SK-N-SH (cell line): ENCODE measurements around the gene DENND1A. TPM values are rescaled to one million over a fixed set of nuclear protein-coding genes. Genes with fewer than 3 reads are reported as not detected.

Experiments used
- CTCF ChIA-PET: fragments of 300-600, 350-600 bp; formaldehyde crosslinking; extraction: SDS; loops from one replicate; lab custom pipeline; 2021; lab: Yijun Ruan, JAX
- POLR2A ChIA-PET: fragments of 350-600 bp; sonication (Branson Sonifier 250); formaldehyde crosslinking; extraction: SDS; loops from one replicate; lab custom pipeline; 2020; ENCODE audit warnings: antibody characterized with exemption, inconsistent platforms; lab: Yijun Ruan, JAX
- DNase-seq: peaks from one replicate; pipeline ENCODE4 v3.0.0; 2012
- H2AFZ ChIP-seq: fragments of 200-600 bp; sonication (generic); 2 replicates; pipeline ENCODE4 v1.8.1; 2016; ENCODE audit warnings: antibody characterized with exemption, mild to moderate bottlenecking, low read depth
- H3F3A ChIP-seq: fragments of 200-600 bp; sonication (generic); replicated peaks from 2 replicates; pipeline ENCODE3; 2016; ENCODE audit warnings: antibody characterized with exemption, mild to moderate bottlenecking; ENCODE audit not compliant: insufficient read depth
- H3K27ac ChIP-seq, 2 experiments: fragments of 200-500 bp in 1 of 2; fragments of 200-600 bp in 1 of 2; sonication (Bioruptor generic) in 1 of 2; sonication (generic), shearing (Covaris generic) in 1 of 2; 2 replicates each; pipeline versions ENCODE4 v1.5.1 to v1.6.1; 2014 to 2016; ENCODE audit warnings: low read depth in 2 of 2, inconsistent platforms in 1 of 2, low read length in 1 of 2, mild to moderate bottlenecking in 1 of 2, mixed read lengths in 1 of 2
- H3K27me3 ChIP-seq: fragments of 200-600 bp; sonication (generic), shearing (Covaris generic); 2 replicates; pipeline ENCODE4 v1.6.1; 2016; ENCODE audit warnings: mixed run types; ENCODE audit not compliant: insufficient read depth
- H3K36me3 ChIP-seq, 2 experiments: fragments of 200-500 bp in 1 of 2; fragments of 200-600 bp in 1 of 2; sonication (Bioruptor generic) in 1 of 2; sonication (generic) in 1 of 2; replicated peaks in 1 of 2; 2 replicates each; pipeline versions ENCODE3 to v1.5.1; 2014 to 2016; ENCODE audit warnings: low read length in 1 of 2, mild to moderate bottlenecking in 1 of 2; ENCODE audit not compliant: insufficient read depth in 2 of 2, control insufficient read depth in 1 of 2
- H3K4me1 ChIP-seq, 2 experiments: fragments of 200-500 bp in 1 of 2; fragments of 200-600 bp in 1 of 2; sonication (Bioruptor generic) in 1 of 2; sonication (generic), shearing (Covaris generic) in 1 of 2; 2 replicates each; pipeline versions ENCODE4 v1.5.1 to v1.6.1; 2014 to 2016; ENCODE audit warnings: low read depth in 1 of 2, low read length in 1 of 2, mixed run types in 1 of 2; ENCODE audit not compliant: insufficient read depth in 2 of 2, control insufficient read depth in 1 of 2
- H3K4me2 ChIP-seq: fragments of 200-600 bp; sonication (generic), shearing (Covaris generic); 2 replicates; pipeline ENCODE4 v1.6.1; 2017; ENCODE audit warnings: mixed run types
- H3K4me3 ChIP-seq, 2 experiments: fragments of 200-500 bp in 1 of 2; fragments of 200-600 bp in 1 of 2; sonication (Bioruptor generic) in 1 of 2; sonication (generic), shearing (Covaris generic) in 1 of 2; 2 replicates each; pipeline versions ENCODE4 v1.5.1 to v1.8.1; 2014 to 2016; ENCODE audit warnings: low read depth in 2 of 2, inconsistent platforms in 1 of 2, low read length in 1 of 2, mild to moderate bottlenecking in 1 of 2, mixed read lengths in 1 of 2, moderate library complexity in 1 of 2
- H3K79me2 ChIP-seq: fragments of 200-600 bp; sonication (generic); 2 replicates; pipeline ENCODE4 v1.8.1; 2017; ENCODE audit warnings: mild to moderate bottlenecking; ENCODE audit not compliant: insufficient read depth
- H3K9ac ChIP-seq: fragments of 200-600 bp; sonication (generic); 2 replicates; pipeline ENCODE4 v1.6.1; 2017; ENCODE audit warnings: mixed run types
- H3K9me2 ChIP-seq: fragments of 200-600 bp; sonication (generic); 2 replicates; pipeline ENCODE4 v1.6.1; 2017; ENCODE audit warnings: mixed run types
- H3K9me3 ChIP-seq: fragments of 200-600 bp; sonication (generic); 2 replicates; pipeline ENCODE4 v1.6.1; 2017; ENCODE audit warnings: mixed run types, mild to moderate bottlenecking, moderate library complexity
- H4K20me1 ChIP-seq: fragments of 200-600 bp; sonication (generic); 2 replicates; pipeline ENCODE4 v1.6.1; 2017; ENCODE audit warnings: mild to moderate bottlenecking, mixed run types; ENCODE audit not compliant: insufficient read depth
- EZH2phosphoT487 ChIP-seq: fragments of 200-600 bp; sonication (generic); IDR thresholded peaks from 2 replicates; pipeline ENCODE4 v1.6.1; 2017; ENCODE audit warnings: low read depth, mixed run types, mild to moderate bottlenecking, antibody characterized with exemption, moderate library complexity, borderline replicate concordance
- FOXJ3 ChIP-seq: sonication (generic); formaldehyde crosslinking; IDR thresholded peaks from 2 replicates; pipeline ENCODE4 v1.5.1; 2020; ENCODE audit warnings: mild to moderate bottlenecking, missing genetic modification reagents
- GATA2 ChIP-seq: sonication (generic); formaldehyde crosslinking; IDR thresholded peaks from 2 replicates; pipeline ENCODE4 v1.5.0; 2020; ENCODE audit warnings: mild to moderate bottlenecking, missing genetic modification reagents
- NRF1 ChIP-seq: IDR thresholded peaks from 2 replicates; pipeline ENCODE4 v1.6.1; 2012; ENCODE audit warnings: low read depth, mild to moderate bottlenecking, low read length
- SMC3 ChIP-seq: IDR thresholded peaks from 2 replicates; pipeline ENCODE4 v1.6.1; 2012; ENCODE audit warnings: low read depth, low read length, improper control_type of control experiment
- YY1 ChIP-seq: IDR thresholded peaks from 2 replicates; pipeline ENCODE4 v1.4.0; 2012; ENCODE audit warnings: low read depth, mild to moderate bottlenecking
- WGBS: methylation state at CpG from one replicate; pipeline ENCODE4 v1.1.6; 2017; ENCODE audit warnings: low lambda C conversion rate; 5-methylcytosine and 5-hydroxymethylcytosine counted together
- polyA plus RNA-seq, 3 experiments: library from polyadenylated mRNA; depleted of rRNA; stranded (reverse); fragments of >200 nt; gene quantifications; 2 replicates each; pipeline ENCODE4 v1.2.3, GENCODE V29; 2012
- TF ChIP-seq, protein P1 (sequence below): IDR thresholded peaks from 2 replicates; pipeline ENCODE4 v1.4.0; 2012; ENCODE audit warnings: low read depth, borderline replicate concordance
- TF ChIP-seq, protein P2 (sequence below): IDR thresholded peaks from 2 replicates; pipeline ENCODE4 v1.6.1; 2012; ENCODE audit warnings: mild to moderate bottlenecking, low read depth, low read length, moderate library complexity

The DENND1A gene
- polyA plus RNA-seq, 1 of the 3 experiments (the other 2 are of a cell fraction): 25.4 TPM

DNA sequence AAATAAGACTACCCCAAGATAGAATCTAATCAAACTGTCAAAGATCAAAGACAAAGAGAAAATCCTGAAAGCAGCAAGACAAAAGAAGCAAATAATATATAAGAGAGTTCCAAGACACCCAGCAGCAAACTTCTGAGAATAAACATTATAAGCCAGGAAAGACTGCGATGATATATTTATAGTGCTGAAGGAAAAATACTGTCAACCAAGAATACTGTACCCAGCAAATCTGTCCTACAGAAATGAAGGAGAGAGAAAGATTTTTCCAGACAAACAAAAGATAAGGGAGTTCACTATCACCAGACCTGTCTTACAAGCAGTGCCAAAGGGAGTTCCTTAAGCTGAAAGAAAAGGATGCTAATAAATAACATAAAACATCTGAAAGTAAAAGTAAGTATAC is 227.4 kb downstream of the DENND1A start:
- H3K9me3 ChIP-seq: peaks cover 12% of the 10 kb centered on the region
- H3K9me2 ChIP-seq: no peaks in the 10 kb centered on the region
- ChIA-PET CTCF (no interaction called here), POLR2A (no interaction called here)
- TF ChIP-seq SMC3 (no peak), EZH2phosphoT487 (no peak), GATA2 (CRISPR knock-in tag) (no peak)
- TF ChIP-seq, protein P1, sequence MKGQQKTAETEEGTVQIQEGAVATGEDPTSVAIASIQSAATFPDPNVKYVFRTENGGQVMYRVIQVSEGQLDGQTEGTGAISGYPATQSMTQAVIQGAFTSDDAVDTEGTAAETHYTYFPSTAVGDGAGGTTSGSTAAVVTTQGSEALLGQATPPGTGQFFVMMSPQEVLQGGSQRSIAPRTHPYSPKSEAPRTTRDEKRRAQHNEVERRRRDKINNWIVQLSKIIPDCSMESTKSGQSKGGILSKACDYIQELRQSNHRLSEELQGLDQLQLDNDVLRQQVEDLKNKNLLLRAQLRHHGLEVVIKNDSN: no peak
- H3K4me3 ChIP-seq: no peak overlapping the region
- no peaks in the 10 kb centered on the region for H3K4me1 ChIP-seq
- no peak overlapping the region for H3K27ac ChIP-seq
- WGBS: 94% methylated on average over 1 of the region's 1 CpG
- H3K79me2 ChIP-seq: no peaks in the 10 kb centered on the region
- H3K9ac ChIP-seq: no peak overlapping the region
- H4K20me1 ChIP-seq: no peaks in the 10 kb centered on the region
- no peak overlapping the region for H3K4me2 ChIP-seq
- DNase-seq: no peak
- H3K27me3 ChIP-seq: no peaks in the 10 kb centered on the region
- H2AFZ ChIP-seq: no peak overlapping the region
- H3K36me3 ChIP-seq: peaks cover 0 to 9% of the 10 kb centered on the region in 2 experiments
- no peaks in the 10 kb centered on the region for H3F3A ChIP-seq

DNA sequence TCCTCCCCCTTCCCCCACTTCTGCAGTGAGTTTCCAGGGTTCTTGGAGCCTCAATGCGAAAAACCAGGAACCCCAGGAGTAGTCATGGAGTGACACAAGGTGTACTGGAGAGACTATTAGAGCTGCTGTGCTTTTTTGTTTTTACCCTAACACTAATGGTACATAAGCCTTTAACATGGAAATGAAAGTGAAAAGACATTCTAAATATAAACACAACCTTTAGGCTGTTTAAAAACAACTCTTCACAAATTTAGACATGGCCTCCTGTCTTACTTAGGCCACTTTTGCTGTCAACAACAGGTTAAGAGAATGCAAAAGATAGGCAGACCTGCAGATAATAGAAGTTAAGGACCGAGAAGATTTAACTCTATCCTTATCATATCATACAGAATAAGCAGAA is 232.2 kb downstream of the DENND1A start:
- no peak for DNase-seq
- no peak overlapping the region for H3K9ac ChIP-seq
- H3K27ac ChIP-seq: no peak overlapping the region
- no peak overlapping the region for H3K4me3 ChIP-seq
- POLR2A ChIA-PET: no interaction called here
- no peak for TF ChIP-seq YY1
- TF ChIP-seq, protein P2, sequence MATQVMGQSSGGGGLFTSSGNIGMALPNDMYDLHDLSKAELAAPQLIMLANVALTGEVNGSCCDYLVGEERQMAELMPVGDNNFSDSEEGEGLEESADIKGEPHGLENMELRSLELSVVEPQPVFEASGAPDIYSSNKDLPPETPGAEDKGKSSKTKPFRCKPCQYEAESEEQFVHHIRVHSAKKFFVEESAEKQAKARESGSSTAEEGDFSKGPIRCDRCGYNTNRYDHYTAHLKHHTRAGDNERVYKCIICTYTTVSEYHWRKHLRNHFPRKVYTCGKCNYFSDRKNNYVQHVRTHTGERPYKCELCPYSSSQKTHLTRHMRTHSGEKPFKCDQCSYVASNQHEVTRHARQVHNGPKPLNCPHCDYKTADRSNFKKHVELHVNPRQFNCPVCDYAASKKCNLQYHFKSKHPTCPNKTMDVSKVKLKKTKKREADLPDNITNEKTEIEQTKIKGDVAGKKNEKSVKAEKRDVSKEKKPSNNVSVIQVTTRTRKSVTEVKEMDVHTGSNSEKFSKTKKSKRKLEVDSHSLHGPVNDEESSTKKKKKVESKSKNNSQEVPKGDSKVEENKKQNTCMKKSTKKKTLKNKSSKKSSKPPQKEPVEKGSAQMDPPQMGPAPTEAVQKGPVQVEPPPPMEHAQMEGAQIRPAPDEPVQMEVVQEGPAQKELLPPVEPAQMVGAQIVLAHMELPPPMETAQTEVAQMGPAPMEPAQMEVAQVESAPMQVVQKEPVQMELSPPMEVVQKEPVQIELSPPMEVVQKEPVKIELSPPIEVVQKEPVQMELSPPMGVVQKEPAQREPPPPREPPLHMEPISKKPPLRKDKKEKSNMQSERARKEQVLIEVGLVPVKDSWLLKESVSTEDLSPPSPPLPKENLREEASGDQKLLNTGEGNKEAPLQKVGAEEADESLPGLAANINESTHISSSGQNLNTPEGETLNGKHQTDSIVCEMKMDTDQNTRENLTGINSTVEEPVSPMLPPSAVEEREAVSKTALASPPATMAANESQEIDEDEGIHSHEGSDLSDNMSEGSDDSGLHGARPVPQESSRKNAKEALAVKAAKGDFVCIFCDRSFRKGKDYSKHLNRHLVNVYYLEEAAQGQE: no peak
- no peak for TF ChIP-seq NRF1
- no peak for TF ChIP-seq FOXJ3
- no peaks in the 10 kb centered on the region for H3K79me2 ChIP-seq
- no peaks in the 10 kb centered on the region for H4K20me1 ChIP-seq
- H3F3A ChIP-seq: no peaks in the 10 kb centered on the region
- H3K9me2 ChIP-seq: no peaks in the 10 kb centered on the region
- no peaks in the 10 kb centered on the region for H3K4me1 ChIP-seq
- H3K4me2 ChIP-seq: no peak overlapping the region
- CTCF ChIA-PET: no interaction called here
- H3K9me3 ChIP-seq: peaks cover 6% of the 10 kb centered on the region
- 83% methylated on average over 2 of the region's 2 CpGs for WGBS
- H3K36me3 ChIP-seq: peaks cover 0 to 5% of the 10 kb centered on the region in 2 experiments
- H3K27me3 ChIP-seq: no peaks in the 10 kb centered on the region
- H2AFZ ChIP-seq: no peak overlapping the region
